KMS-11 (cell line): ENCODE data around the gene AMPD1.

Experiments
- H2AFZ ChIP-seq: fragments of 200-600 bp; sonication (generic); 2 replicates; pipeline ENCODE4 v1.6.1; 2016; ENCODE audit warnings: antibody characterized with exemption, mixed run types, low read depth
- H3K27ac ChIP-seq: fragments of 200-600 bp; sonication (generic); 2 replicates; pipeline ENCODE4 v1.6.1; 2016; ENCODE audit warnings: mild to moderate bottlenecking, mixed run types
- H3K27me3 ChIP-seq: fragments of 200-600 bp; sonication (generic); 2 replicates; pipeline ENCODE4 v1.6.1; 2017; ENCODE audit warnings: mild to moderate bottlenecking, low read depth, mixed run types, moderate library complexity; ENCODE audit not compliant: insufficient read depth
- H3K36me3 ChIP-seq: fragments of 200-600 bp; sonication (generic); 2 replicates; pipeline ENCODE4 v1.6.1; 2017; ENCODE audit warnings: mild to moderate bottlenecking, mixed run types; ENCODE audit not compliant: insufficient read depth
- H3K4me1 ChIP-seq: fragments of 200-600 bp; sonication (generic); 2 replicates; pipeline ENCODE4 v1.6.1; 2016; ENCODE audit warnings: mild to moderate bottlenecking, low read depth, mixed run types; ENCODE audit not compliant: poor library complexity, severe bottlenecking
- H3K4me2 ChIP-seq: fragments of 200-600 bp; sonication (generic); 2 replicates; pipeline ENCODE4 v1.7.0; 2016; ENCODE audit warnings: mild to moderate bottlenecking, mixed run types
- H3K4me3 ChIP-seq: fragments of 200-600 bp; sonication (generic); IDR thresholded peaks from 2 replicates; pipeline ENCODE4 v1.6.1; 2017; ENCODE audit warnings: low read depth, low read length, mixed read lengths; ENCODE audit not compliant: insufficient read depth
- H3K79me2 ChIP-seq: fragments of 200-600 bp; sonication (generic); 2 replicates; pipeline ENCODE4 v1.6.1; 2016; ENCODE audit warnings: low read depth, mixed run types; ENCODE audit not compliant: insufficient read depth
- H3K9ac ChIP-seq: fragments of 200-600 bp; sonication (generic); 2 replicates; pipeline ENCODE4 v1.6.1; 2016; ENCODE audit warnings: mild to moderate bottlenecking, mixed run types
- H4K20me1 ChIP-seq: fragments of 200-600 bp; sonication (generic); 2 replicates; pipeline ENCODE4 v1.6.1; 2016; ENCODE audit warnings: mild to moderate bottlenecking, mixed run types; ENCODE audit not compliant: insufficient read depth
- TF ChIP-seq, protein P1 (sequence below): fragments of 200-600 bp; sonication (generic); conservative IDR thresholded peaks from 2 replicates; pipeline ENCODE4 v1.6.1; 2017; ENCODE audit warnings: low read depth, mild to moderate bottlenecking, antibody characterized with exemption, low read length, moderate library complexity, mixed read lengths

Gene AMPD1

DNA sequence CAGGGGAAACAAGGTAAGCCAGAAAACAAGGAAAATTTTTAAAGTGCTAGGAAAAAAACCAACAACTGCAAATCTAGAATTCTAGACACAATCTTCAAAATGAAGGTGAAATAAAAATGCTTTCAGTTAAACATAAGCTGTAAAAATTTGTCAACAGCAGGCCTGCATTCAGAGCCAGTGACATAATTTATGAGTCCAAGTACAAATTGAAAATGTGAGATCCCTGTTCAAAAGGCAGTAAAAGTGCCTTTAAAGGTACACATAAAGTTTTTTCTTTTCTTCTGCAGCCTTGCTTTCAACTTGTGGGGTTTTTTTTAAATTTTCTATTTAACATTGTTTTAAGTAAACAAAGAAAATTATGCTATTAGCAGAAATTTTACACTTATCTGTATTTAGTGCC, 62.9 kb downstream of the AMPD1 start:
- TF ChIP-seq, protein P1, sequence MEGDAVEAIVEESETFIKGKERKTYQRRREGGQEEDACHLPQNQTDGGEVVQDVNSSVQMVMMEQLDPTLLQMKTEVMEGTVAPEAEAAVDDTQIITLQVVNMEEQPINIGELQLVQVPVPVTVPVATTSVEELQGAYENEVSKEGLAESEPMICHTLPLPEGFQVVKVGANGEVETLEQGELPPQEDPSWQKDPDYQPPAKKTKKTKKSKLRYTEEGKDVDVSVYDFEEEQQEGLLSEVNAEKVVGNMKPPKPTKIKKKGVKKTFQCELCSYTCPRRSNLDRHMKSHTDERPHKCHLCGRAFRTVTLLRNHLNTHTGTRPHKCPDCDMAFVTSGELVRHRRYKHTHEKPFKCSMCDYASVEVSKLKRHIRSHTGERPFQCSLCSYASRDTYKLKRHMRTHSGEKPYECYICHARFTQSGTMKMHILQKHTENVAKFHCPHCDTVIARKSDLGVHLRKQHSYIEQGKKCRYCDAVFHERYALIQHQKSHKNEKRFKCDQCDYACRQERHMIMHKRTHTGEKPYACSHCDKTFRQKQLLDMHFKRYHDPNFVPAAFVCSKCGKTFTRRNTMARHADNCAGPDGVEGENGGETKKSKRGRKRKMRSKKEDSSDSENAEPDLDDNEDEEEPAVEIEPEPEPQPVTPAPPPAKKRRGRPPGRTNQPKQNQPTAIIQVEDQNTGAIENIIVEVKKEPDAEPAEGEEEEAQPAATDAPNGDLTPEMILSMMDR = no peak
- Histone ChIP-seq H3K36me3 (no peaks in the 10 kb centered on the region), H3K4me2 (no peak overlapping the region), H3K4me1 (peaks cover 3% of the 10 kb centered on the region), H2AFZ (no peak overlapping the region), H4K20me1 (no peaks in the 10 kb centered on the region), H3K27ac (no peak overlapping the region), H3K9ac (no peak overlapping the region), H3K4me3 (no peak overlapping the region), H3K27me3 (no peaks in the 10 kb centered on the region), H3K79me2 (no peaks in the 10 kb centered on the region)

DNA sequence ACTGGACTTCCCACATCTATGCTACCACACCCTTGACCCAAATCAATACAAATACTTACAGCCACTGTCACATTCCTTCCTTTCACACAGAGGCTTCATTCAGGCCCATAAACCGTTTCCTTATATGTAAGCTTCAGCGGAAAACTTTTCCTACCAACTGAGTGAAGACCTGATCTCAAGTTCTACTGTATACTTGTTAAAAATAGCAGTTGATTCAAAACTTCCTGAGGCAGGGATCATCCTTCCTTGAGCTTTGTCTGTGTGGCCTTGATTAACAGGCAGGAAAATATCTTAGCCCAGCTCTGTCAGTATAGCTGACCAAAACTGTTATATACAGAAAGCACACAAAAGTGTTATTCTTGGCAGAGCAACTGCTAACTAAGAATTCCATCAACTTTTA, 68.2 kb downstream of the AMPD1 start:
- no peaks in the 10 kb centered on the region for H3K36me3 ChIP-seq

DNA sequence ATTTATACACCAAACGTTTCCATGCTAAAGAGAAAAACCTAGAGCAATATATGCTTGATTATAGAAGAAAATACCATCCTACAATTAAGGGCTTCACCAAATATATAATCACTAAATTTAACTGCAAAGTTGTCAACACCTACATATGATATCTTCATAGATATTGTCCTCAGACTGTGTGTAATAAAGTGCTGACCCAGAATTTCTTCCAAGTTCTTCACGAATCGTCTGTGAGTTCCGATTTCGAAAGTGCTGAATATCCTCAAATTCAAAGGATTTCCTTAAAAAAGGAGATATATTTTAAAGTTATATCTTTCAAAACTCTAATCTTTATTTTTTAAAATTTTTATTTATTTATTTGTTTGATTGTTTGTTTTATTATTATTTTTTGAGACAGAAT, 72.0 kb downstream of the AMPD1 start:
- Histone ChIP-seq H3K4me1 (no peaks in the 10 kb centered on the region), H2AFZ (no peak overlapping the region)
- TF ChIP-seq, protein P1 = no peak

More for the DNA sequence above, 68.2 kb downstream of the AMPD1 start:
- H3K79me2 ChIP-seq = no peaks in the 10 kb centered on the region
- no peaks in the 10 kb centered on the region for H3K27me3 ChIP-seq
- no peak overlapping the region for H3K4me2 ChIP-seq
- H2AFZ ChIP-seq = no peak overlapping the region
- no peak overlapping the region for H3K9ac ChIP-seq
- no peaks in the 10 kb centered on the region for H4K20me1 ChIP-seq
- H3K4me1 ChIP-seq = no peaks in the 10 kb centered on the region
- no peak overlapping the region for H3K4me3 ChIP-seq
- TF ChIP-seq, protein P1 = no peak
- no peak overlapping the region for H3K27ac ChIP-seq

More for the DNA sequence above, 72.0 kb downstream of the AMPD1 start:
- H3K9ac ChIP-seq = no peak overlapping the region
- H3K4me3 ChIP-seq = no peak overlapping the region
- no peak overlapping the region for H3K27ac ChIP-seq
- no peaks in the 10 kb centered on the region for H3K79me2 ChIP-seq
- no peaks in the 10 kb centered on the region for H3K36me3 ChIP-seq
- no peak overlapping the region for H3K4me2 ChIP-seq
- H4K20me1 ChIP-seq = no peaks in the 10 kb centered on the region
- H3K27me3 ChIP-seq = no peaks in the 10 kb centered on the region
